Stimulated activated CD4-positive, alpha-beta T cell treated with anti-CD3 and anti-CD28 coated beads, Interleukin-4, amount 100 ng/mL, for 1 hour (primary cell): ENCODE measurements around the gene RNASE4.

Experiments
- DNase-seq: peaks from one replicate; pipeline ENCODE4 v3.0.0-alpha.2; 2020

RNASE4 gene

DNA sequence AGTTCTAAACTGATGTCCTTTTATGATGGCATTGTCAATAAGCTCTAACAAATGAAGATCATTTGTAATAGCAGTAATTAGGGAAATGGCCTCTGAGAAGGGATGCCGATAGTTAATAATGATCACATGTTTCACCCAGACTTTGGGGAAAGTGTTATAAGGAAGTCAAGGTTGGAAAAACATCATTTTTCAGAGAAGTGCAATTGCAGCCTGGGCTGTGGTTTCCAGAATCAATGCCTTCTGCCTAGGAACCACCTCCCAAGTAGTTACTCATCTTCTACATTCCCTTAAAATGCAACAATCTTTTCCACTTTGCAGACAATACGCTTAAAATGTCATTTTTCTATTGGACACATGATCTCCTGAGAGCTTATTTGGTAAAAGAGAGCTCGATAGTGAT, 62.2 kb downstream of the RNASE4 start:
- DNase-seq, result no peak

DNA sequence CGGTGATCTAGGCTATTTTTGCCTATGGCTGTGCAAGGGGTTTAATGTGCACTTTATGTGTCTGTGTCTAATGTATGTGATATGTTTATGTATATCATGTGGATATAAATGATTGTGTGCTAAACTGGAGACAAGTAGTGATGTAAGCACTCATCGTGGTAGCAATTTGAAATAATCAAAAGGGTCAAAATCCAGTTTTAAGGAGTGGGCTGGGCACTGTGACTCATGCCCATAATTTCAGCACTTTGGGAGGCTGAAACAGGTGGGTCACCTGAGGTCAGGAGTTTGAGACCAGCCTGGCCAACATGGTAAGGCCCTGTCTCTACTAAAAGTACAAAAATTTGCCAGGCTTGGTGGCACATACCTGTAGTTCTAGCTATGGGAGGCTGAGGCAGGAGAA, 64.1 kb downstream of the RNASE4 start:
- DNase-seq, result no peak

DNA sequence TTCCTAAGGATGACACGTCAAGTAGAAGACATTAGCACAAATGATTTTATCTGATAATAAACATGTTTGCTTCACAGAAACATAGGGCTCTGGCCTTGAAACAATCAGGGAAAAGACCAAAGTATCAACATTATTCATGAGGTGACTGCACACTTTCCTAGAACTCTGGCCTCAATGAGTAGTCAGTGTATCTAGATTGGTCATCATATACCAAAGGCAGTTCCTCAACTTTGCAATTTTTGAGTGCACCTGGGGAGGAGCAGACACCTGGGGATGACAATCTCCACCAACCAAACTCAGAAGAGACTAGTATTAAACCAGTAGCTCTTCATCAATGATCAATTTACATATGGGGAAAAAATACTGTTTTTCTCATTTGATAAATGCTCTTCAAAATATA, 65.8 kb downstream of the RNASE4 start:
- no peak for DNase-seq
